GM21447 (cell line): ENCODE results near the gene C4A.
"Not testable (repeated sequence)": the region's sequence is repeated elsewhere in the genome, so short reads cannot be mapped to it uniquely, and the experiment has no call there.

Experiments
- ATAC-seq: cut with Tn5 transposase; IDR thresholded peaks from one replicate; pipeline ENCODE4 v1.9.1; 2021; ENCODE audit not compliant: unreplicated experiment

Gene C4A

DNA sequence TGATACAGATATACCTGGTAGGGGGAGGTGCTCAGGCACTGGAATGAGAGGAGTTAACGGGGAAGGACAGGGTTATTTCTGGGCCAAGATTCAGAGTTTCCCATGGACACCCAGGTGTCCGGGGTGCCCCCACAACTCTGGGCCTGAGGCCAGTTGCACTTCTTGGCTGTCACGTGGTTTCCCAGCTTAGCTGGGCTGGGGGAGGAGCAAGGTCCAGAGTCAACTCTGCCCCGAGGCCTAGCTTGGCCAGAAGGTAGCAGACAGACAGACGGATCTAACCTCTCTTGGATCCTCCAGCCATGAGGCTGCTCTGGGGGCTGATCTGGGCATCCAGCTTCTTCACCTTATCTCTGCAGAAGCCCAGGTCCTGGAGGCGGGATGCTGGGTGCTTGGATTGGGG lies 32.7 kb downstream of the C4A start, which contains the start of gene C4B:
Gene C4B, plus strand, starts transcription at position 249 of the 400 bp plus-strand sequence. Its CDS starts 51 bp downstream, at position 300.
- not testable (repeated sequence) for ATAC-seq

GRCh38 chr6:32022100-32022499 lies 40.2 kb downstream of the C4A start:
- ATAC-seq: not testable (repeated sequence)

- not testable (repeated sequence) for ATAC-seq
Observed at GRCh38 chr6:32028631-32029030, 46.8 kb downstream of the C4A start.

DNA sequence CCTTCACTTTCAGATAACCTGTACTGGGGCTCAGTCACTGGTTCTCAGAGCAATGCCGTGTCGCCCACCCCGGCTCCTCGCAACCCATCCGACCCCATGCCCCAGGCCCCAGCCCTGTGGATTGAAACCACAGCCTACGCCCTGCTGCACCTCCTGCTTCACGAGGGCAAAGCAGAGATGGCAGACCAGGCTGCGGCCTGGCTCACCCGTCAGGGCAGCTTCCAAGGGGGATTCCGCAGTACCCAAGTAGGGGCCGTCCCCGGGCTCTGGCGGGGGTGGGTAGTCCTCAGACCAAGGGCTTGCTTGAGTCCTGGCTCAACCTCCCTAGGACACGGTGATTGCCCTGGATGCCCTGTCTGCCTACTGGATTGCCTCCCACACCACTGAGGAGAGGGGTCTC lies 47.7 kb downstream of the C4A start:
- ATAC-seq: not testable (repeated sequence)

- ATAC-seq: not testable (repeated sequence)
Observed at GRCh38 chr6:32035283-32036013, 53.6 kb downstream of the C4A start.

DNA sequence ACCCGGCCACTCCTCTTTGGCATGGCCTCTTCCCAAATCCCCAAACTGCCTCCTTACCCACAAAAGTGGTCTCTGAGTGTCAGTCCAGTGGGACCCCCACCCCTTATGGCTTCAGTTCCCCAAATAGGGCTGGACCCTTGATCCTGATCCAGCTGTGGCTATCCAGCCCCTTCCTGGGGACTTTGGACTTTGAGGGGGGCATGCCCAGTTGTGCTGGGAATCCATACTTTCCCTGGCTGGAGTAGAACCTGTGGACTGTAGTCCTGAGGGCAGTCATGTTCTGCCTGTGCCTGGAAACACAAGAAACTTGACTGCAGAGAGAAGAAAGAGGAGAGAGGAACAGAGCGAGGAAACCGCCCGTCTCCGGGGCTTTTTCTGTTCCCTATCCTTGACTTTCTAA lies 55.3 kb downstream of the C4A start:
- ATAC-seq: not testable (repeated sequence)

- not testable (repeated sequence) for ATAC-seq
Observed at GRCh38 chr6:32037598-32038524, 56.0 kb downstream of the C4A start, which contains the start of gene CYP21A2. CYP21A2 (plus strand) TSS chr6:32038415; CDS start chr6:32038423, 8 bp downstream.

GRCh38 chr6:32038878-32039277 lies 57.0 kb downstream of the C4A start:
- not testable (repeated sequence) for ATAC-seq

DNA sequence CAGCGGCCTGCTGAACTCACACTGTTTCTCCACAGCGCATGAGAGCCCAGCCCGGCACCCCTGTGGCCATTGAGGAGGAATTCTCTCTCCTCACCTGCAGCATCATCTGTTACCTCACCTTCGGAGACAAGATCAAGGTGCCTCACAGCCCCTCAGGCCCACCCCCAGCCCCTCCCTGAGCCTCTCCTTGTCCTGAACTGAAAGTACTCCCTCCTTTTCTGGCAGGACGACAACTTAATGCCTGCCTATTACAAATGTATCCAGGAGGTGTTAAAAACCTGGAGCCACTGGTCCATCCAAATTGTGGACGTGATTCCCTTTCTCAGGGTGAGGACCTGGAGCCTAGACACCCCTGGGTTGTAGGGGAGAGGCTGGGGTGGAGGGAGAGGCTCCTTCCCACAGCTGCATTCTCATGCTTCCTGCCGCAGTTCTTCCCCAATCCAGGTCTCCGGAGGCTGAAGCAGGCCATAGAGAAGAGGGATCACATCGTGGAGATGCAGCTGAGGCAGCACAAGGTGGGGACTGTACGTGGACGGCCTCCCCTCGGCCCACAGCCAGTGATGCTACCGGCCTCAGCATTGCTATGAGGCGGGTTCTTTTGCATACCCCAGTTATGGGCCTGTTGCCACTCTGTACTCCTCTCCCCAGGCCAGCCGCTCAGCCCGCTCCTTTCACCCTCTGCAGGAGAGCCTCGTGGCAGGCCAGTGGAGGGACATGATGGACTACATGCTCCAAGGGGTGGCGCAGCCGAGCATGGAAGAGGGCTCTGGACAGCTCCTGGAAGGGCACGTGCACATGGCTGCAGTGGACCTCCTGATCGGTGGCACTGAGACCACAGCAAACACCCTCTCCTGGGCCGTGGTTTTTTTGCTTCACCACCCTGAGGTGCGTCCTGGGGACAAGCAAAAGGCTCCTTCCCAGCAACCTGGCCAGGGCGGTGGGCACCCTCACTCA lies 57.7 kb downstream of the C4A start:
- ATAC-seq: not testable (repeated sequence)

- not testable (repeated sequence) for ATAC-seq
Observed at GRCh38 chr6:32040299-32041049, 58.6 kb downstream of the C4A start.

- not testable (repeated sequence) for ATAC-seq
Observed at GRCh38 chr6:32041050-32041321, 59.1 kb downstream of the C4A start.

DNA sequence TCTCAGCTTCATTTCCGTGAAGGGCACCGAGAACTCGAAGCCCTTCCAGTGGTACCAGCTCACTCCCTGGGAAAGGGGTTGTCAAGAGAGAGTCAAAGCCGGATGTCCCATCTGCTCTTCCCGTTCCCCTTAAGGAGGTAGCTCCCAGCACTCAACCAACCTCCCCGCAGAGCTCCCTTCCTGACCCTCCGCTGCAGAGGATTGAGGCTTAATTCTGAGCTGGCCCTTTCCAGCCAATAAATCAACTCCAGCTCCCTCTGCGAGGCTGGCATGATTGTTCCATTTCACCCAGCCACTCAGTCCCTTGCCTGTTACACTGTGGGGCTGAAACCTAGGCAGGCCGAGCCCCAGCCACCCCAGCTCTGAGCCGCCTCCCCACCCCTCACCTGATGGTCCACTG lies 59.5 kb downstream of the C4A start:
- not testable (repeated sequence) for ATAC-seq

GRCh38 chr6:32042276-32042675 lies 60.4 kb downstream of the C4A start:
- ATAC-seq: not testable (repeated sequence)

DNA sequence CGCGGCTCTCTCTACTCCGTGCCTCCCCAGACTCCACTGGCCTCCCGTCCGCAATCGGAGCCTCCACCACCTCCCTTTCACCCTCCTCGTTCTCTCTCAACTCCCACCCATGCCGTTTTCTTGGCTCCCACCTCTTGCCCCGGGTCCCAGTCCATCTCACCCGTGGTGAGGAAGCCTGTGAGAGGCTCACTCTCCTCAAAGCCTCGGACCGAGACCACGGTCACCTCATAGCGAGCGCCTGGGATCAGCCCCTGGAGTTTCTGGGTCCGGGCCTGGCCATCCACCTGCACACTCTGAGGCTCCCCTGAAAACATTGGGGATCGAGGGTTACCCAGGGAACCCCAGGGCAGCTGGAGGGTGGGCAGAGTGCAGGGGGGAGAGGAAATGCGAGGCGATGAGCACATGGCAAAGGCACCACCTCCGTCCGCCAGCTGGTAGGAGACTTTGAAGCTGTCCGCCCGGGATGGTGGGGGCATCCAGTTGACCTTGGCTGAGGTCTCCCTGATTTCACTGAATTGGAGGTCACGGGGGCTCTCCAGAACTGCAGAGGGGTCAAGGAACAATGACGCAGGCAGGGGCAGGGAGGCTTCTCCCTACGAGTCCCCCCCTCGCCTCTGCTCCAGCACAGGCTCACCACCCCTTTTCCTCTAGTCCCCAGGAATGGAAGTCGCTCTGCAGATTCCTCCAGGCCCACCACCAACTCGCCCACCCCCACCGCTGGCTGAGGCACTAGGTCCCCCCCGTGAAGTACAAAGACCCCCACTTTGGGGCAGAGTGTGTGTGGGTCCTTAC lies 61.9 kb downstream of the C4A start:
- ATAC-seq: not testable (repeated sequence)

DNA sequence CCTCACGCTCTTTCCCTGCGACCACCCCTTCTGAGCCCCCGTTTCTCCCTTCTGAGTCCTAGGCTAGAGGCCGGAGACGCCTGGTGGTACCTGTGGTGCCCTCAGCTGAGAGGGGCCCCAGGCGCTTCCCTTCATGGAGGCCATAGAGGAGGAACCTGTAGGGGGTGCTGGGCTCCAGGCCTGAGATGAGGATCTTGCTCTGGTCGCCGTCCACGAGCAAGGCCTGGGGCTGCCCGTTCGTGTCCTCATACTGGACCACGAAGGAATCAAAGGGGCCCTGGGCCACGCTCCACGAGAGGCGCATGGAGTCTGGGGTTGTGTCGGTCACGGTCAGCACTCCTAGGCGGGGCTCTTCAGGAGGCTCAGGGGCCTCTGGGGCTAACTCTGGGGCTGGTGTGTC lies 63.1 kb downstream of the C4A start:
- not testable (repeated sequence) for ATAC-seq

- no peak for ATAC-seq
Observed at GRCh38 chr6:32045811-32046449, 64.1 kb downstream of the C4A start.

DNA sequence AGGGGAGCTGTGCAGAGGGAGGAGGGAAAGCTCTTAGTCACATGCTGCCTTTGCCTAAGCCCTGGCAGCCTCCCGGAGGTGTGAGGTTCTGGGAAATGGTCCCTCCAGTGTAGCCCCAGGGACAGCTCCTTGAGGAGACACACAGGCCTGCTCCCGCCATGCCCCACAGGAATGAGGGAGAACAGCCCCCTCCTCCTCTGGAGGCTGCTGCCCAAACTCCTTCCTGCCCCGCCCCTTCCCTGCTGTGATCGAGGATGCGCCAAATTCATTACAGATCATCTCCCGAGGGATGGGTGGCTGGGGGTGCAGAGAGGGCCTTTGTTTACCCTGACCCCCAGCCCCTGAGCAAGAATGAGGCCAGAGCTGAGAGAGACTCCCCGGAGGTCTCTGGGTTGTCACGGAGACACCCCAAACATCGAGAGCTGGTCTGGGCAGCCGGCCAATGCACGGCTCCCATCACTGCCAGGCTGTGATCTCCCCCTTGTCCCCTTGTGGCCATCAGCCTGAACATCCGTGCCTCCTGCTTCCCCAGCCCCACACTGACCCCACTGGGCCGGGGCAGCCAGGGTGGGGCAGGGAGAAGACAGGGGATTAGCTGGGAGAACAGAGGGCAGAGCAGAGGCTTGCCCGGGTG lies 64.7 kb downstream of the C4A start:
- no peak for ATAC-seq

GRCh38 chr6:32047084-32047478 lies 65.2 kb downstream of the C4A start:
- ATAC-seq: no peak
